Measurements from ENCODE around the gene C3orf52.
"Not testable (repeated sequence)": the region's sequence is repeated elsewhere in the genome, so short reads cannot be mapped to it uniquely, and the experiment has no call there.

C3orf52 gene

DNA sequence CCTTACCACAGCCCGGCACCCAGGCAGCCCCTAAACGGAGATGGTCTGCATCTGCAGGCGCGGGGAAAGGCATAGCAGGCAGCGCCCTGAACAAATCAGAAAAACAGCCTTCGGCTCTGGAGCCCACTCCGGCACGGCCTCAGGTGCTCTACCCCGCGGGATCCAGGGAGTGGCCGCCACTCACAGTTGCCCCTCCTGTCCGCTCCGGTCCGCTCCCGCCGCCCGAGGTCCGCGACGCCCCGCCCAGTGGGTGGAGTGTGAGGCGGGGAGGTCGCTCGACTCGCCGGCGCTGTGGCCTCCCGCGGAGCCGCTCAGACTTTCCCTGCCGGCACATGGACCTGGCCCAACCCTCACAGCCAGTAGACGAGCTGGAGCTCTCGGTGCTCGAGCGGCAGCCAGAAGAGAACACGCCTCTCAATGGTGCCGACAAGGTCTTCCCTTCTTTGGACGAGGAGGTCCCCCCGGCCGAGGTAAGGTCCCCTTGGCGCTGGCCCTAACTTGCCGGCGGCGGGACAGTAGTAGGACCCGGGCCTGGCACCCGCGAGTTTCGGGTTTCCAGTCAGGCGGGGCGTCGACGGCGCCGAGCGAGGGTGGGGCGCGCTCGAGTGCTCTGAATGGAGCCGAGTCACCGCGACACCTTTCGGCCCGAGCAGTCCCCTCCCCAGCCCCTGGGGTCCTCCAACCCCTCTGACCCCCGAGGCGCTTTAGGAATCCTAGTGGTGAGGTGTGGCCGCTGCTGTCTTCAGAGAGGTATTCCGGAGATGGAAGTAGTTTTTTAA lies at the start of gene C3orf52:
TSS of gene C3orf52 (plus strand) at position 314 of the 779 bp plus-strand sequence. CDS start at position 333, 19 bp downstream.
- peak in 1 of 2 experiments; percentile 50 for DNase-seq

- DNase-seq, result not testable (repeated sequence)
Measured at GRCh38 chr3:112037194-112037593, 49.0 kb upstream of the C3orf52 start.

DNA sequence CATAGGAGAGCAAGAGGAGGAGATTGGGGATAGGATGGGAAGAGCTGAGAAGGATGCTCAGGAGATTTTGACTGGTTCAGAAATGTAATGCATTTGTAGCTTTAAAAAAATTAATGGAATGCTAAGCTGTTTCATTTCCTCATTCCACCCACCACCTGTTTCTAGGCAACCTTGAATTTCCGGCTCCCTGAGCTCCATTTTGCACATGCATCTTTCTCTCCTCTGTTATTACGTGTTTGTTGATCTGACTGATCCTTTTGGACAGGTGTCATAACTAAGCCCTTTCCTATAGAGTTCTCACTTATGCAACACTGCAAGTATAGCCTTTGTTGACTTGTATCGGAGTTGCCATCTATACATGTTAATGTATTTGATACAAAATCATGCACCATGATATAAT lies 47.3 kb upstream of the C3orf52 start:
- DNase-seq, result no peak

DNA sequence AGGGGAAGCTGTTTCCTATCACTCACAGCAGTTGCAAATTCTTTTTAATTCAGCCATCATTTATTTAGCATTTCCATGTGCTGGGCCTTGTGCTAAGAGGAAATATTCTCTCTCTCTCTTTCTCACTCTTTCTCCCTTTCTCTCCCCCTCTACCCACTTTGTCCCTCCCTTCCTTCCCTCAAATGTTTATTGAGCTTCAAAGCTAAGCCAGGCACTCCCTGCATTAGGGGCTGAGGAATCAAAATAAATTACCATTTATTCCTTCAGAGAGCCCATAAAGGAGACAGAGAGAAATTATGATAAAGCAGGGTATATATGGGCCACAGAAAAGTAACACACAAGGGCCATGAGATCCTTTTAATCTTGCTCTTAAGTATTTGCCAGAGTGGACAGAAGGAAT lies 44.9 kb upstream of the C3orf52 start:
- no peak for DNase-seq

- no peak for DNase-seq
Measured at GRCh38 chr3:112042842-112043280, 43.3 kb upstream of the C3orf52 start.

GRCh38 chr3:112043621-112044201 lies 42.5 kb upstream of the C3orf52 start:
- DNase-seq, result peak; percentile 47 to 76

GRCh38 chr3:112046599-112046998 lies 39.6 kb upstream of the C3orf52 start:
- DNase-seq, result no peak

DNA sequence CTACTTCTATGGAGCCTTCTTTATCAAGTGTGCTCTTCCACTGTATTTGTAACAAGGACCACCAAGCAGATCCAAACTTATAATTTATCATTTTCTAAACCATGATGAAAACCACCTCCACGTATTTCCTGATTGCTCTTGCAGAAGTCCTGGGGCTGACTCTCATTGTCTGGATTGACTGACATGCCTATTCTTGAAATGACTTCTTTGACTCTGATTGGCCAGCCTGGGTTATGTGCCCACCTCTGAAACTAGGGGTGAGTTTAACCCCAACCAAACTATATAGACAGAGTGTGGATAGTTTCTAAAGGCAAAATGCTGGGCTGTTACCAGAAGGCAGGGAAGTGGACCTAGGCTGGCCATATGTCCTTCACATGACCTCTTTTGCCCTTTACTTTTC lies 38.9 kb upstream of the C3orf52 start:
- DNase-seq, result no peak

DNA sequence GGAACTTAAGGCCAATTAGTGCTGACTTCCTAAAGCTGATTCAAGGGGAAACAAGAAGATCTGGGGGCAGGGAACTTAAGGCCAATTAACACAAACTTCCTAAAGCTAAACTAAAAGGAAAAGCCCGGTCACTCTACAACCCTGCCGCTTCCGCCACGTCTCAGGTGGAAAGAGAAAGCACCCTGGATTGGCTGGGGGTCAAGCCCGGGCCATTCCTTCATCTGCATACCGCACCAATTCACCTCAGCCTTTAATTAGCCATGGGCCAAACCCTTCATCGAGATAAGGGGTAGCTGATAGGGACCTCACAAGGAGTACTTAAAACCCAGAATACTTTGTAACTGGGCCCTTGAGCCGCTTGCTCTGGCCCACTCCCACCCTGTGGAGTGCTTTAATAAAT lies 37.3 kb upstream of the C3orf52 start:
- no peak for DNase-seq

GRCh38 chr3:112053229-112053628 lies 33.0 kb upstream of the C3orf52 start:
- DNase-seq, result no peak

GRCh38 chr3:112056451-112056929 lies 29.7 kb upstream of the C3orf52 start:
- no peak for DNase-seq

DNA sequence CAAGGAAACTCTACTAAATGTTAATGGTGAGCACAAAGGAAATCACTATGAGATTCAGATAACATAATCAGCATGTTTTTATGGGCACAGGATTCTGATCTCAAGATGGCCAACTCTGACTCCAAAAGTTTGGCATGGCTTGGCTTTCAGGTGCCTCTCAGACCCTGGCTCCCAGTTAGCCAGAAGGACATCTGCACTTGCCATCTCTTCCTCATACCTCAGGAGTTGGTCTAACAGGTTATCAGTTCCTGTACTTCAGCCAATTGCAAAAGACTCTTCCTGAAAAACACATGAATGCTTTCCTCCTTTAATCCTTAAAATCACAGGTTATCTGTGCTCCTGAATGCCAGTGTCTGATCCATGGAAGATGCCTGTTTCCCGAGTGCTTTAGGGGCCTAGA lies 26.7 kb upstream of the C3orf52 start:
- DNase-seq, result no peak

DNA sequence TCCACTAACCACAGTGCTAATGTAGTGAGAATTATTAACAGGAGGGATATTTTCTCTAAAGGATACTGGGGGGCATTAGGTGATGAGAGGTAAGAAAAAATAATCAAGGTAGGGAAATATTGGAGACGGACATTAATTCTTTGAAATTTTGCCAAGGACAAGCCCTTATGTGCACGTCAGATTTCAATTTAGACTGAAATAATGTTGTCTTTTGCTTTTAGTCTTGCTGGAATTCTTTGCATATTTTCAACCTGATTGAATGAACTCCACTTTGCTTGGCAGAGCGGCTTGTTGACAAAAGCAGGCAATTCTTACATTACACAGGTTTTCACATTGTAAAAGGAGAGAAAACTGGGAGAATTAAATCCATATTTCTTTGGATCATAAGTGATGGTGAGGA lies 25.0 kb upstream of the C3orf52 start:
- no peak for DNase-seq

DNA sequence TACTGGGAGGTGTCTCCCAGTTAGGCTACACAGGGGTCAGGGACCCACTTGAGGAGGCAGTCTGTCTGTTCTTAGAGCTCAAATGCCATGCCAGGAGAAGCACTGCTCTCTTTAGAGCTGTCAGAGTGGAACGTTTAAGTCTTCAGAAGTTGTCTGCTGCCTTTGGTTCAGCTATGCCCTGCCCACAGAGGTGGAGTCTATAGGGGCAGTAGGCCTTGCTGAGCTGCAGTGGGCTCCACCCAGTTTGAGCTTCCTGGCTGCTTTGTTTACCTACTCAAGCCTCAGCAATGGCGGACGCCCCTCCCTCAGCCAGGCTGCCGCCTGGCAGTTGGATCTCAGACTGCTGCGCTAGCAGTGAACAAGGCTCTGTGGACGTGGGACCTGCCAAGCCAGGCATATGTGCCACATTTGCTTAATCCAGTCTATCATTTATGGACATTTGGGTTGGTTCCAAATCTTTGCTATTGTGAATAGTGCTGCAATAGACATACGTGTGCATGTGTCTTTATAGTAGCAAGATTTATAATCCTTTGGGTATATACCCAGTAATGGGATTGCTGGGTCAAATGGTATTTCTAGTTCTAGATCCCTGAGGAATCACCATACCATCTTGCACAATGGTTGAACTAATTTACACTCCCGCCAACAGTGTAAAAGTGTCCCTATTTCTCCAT lies 13.7 kb upstream of the C3orf52 start:
- peak in 1 of 2 experiments; percentile 25 for DNase-seq

- no peak for DNase-seq
Measured at GRCh38 chr3:112074006-112074405, 12.2 kb upstream of the C3orf52 start.

GRCh38 chr3:112074616-112075497 lies 11.3 kb upstream of the C3orf52 start:
- no peak for DNase-seq

DNA sequence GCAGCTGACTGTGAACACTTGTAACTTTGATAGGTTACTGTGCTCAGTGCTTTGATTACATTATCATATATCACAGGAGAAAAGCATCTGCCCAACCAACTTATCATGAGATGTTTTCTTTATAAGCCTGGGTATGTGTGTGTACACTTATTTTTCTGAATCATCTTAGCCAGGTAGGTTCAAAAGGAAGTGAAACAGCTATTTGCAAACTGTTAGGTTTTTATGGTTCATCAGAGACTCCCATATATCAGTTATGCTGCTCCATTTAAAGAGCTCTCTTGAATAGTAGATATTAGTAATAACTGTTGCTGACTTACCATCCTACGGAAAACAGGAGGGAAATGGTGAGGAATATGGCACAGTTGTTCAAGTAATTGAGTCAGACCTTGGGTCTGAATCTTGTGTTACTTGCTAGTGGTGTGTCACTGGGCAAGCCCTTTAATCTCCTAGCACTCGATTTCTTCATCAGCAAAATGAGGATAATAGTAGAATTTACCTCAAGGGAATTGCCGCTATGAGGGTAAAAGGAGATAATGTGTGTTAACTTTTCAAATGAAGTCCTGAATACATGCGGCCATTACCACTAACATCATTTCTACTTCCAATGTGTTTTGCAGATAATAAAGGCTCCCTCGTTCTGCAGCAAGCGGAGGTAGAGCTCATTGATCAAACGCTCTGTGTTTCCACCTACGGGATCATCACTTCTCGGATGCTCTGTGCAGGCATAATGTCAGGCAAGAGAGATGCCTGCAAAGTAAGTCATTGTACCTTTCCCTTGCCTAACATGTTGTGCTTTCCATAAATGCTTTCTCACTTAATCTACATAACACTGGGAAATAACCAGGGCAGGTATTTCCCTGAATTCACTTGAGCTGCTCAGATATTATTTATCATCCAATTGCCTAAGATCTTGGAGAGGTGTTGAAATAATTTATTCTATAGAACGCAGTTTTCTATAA lies 7.8 kb upstream of the C3orf52 start:
- DNase-seq, result no peak

DNA sequence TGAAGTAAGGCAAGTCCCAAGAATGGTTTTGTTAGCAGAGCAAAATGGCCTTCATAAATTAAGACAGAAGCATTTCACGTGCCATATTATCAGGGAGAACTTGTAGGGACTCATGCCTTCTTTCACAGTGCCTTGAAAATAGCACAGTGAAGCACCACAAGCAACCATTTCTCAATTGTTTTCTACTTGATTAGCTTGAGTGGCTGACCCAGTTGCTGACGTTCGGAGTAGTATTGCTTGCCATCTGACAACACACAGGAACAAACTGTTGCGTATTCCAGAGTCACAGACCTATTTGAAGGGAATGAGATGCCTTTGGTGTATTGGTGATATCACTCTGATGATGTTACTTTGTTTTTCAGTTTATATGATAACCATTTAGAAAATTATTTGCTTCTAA lies 3.0 kb upstream of the C3orf52 start:
- DNase-seq, result no peak

GRCh38 chr3:112084980-112085705 lies 1.0 kb upstream of the C3orf52 start:
- no peak for DNase-seq

- DNase-seq, result no peak
Measured at GRCh38 chr3:112085735-112086075, 484 bp upstream of the C3orf52 start.

All from NCI-H446 (cell line).